PC-9 (cell line): ENCODE data around the gene RAB19.

Experiments used
- EZH2 ChIP-seq: fragments of 200-600 bp; sonication (generic); IDR thresholded peaks from 2 replicates; pipeline ENCODE4 v1.8.0; 2017; ENCODE audit warnings: antibody characterized with exemption, low read depth
- TF ChIP-seq, protein P1 (sequence below): fragments of 200-600 bp; sonication (generic); conservative IDR thresholded peaks from 2 replicates; pipeline ENCODE4 v1.6.1; 2017; ENCODE audit warnings: mixed run types, antibody characterized with exemption, mild to moderate bottlenecking, moderate library complexity

DNA sequence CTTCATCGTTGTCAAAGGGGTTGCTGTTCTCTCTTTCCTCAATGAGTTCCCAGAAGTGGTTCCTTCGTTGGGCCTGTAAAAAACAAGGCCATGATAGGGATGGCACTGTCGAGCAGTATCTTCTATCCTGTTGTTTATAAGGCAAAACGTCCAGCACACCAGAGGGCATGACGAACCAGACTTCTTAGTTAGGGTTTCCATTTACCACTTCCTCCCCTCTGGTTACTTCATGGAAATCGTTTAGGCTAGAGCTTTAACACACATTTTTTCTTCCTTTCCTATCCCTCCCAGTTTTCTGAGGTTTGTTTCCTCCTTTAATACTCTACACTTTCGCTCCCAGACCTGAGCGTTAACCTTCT is 50.8 kb downstream of the RAB19 start:
- TF ChIP-seq EZH2: no peak
- TF ChIP-seq, protein P1, sequence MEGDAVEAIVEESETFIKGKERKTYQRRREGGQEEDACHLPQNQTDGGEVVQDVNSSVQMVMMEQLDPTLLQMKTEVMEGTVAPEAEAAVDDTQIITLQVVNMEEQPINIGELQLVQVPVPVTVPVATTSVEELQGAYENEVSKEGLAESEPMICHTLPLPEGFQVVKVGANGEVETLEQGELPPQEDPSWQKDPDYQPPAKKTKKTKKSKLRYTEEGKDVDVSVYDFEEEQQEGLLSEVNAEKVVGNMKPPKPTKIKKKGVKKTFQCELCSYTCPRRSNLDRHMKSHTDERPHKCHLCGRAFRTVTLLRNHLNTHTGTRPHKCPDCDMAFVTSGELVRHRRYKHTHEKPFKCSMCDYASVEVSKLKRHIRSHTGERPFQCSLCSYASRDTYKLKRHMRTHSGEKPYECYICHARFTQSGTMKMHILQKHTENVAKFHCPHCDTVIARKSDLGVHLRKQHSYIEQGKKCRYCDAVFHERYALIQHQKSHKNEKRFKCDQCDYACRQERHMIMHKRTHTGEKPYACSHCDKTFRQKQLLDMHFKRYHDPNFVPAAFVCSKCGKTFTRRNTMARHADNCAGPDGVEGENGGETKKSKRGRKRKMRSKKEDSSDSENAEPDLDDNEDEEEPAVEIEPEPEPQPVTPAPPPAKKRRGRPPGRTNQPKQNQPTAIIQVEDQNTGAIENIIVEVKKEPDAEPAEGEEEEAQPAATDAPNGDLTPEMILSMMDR: no peak
